Prostate gland (tissue), 2 donors: ENCODE measurements around the gene PLA2G4F. TPM values are rescaled to one million over a fixed set of nuclear protein-coding genes. Genes with fewer than 3 reads are reported as not detected.
A peak's percentile ranks its signal among the peaks of the same experiment; 100 is the strongest.

Experiments used
- DNase-seq: peaks from one replicate; pipeline ENCODE4 v3.0.0-alpha.2; 2019; ENCODE audit warnings: low spot score
- H3K27ac ChIP-seq, 2 donors: fragments of 200-600 bp; sonication (generic); 2 replicates each; pipeline ENCODE4 v1.5.1; 2017 to 2019
- H3K27me3 ChIP-seq: fragments of 200-600 bp; sonication (generic); replicated peaks from 2 replicates; pipeline ENCODE4 v1.5.1; 2019; ENCODE audit not compliant: insufficient read depth
- H3K36me3 ChIP-seq, 2 donors: fragments of 200-600 bp; sonication (generic); 1 replicate in 1 of 2; 2 replicates in 1 of 2; pipeline versions ENCODE4 v1.5.1 to v1.8.1; 2017 to 2019
- H3K4me1 ChIP-seq: fragments of 200-600 bp; sonication (generic); replicated peaks from 2 replicates; pipeline ENCODE4 v1.5.1; 2019
- H3K4me3 ChIP-seq, 2 donors: fragments of 200-600 bp; sonication (generic); 2 replicates each; pipeline ENCODE4 v1.5.1; 2017 to 2019
- H3K9me3 ChIP-seq: fragments of 200-600 bp; sonication (generic); 2 replicates; pipeline ENCODE4 v1.5.1; 2017
- CTCF ChIP-seq, 4 experiments: fragments of 200-600 bp in 2 of 4; fragments of 450-650 bp in 2 of 4; sonication (generic) in 2 of 4; IDR thresholded peaks; 1 replicate in 3 of 4; 2 replicates in 1 of 4; pipeline ENCODE4 v1.5.1; 2016 to 2019; ENCODE audit warnings: antibody characterized with exemption in 4 of 4, mild to moderate bottlenecking in 2 of 4, moderate library complexity in 2 of 4
- POLR2A ChIP-seq: fragments of 450-650 bp; IDR thresholded peaks from one replicate; pipeline ENCODE4 v1.6.1; 2016; ENCODE audit warnings: antibody characterized with exemption, mild to moderate bottlenecking
- POLR2AphosphoS5 ChIP-seq: sonication (generic); formaldehyde crosslinking; IDR thresholded peaks from one replicate; pipeline ENCODE4 v1.6.1; 2017; ENCODE audit warnings: antibody characterized with exemption
- WGBS: methylation state at CpG from one replicate; pipeline ENCODE4 v1.1.5; 2018; 5-methylcytosine and 5-hydroxymethylcytosine counted together
- intact Hi-C: fragments of 100-400 bp; cut with DNase I; formaldehyde crosslinking; loops from one replicate; pipeline ENCODE4 v1.14.2; 2022
- total RNA-seq, 2 donors: library from RNA; depleted of rRNA; stranded (reverse); fragments of >200 nt; gene quantifications; one replicate each; pipeline ENCODE4 v1.1.0, GENCODE V29; 2016

Gene PLA2G4F
- total RNA-seq, 2 donors from 2014 or later = 16.0 to 36.9 TPM

GRCh38 chr15:42120285-42120684, 36.2 kb downstream of the PLA2G4F start:
- Histone ChIP-seq H3K4me1 (no peaks in the 10 kb centered on the region), H3K4me3 (no peak overlapping the region), H3K27ac (no peak overlapping the region), H3K27me3 (no peaks in the 10 kb centered on the region), H3K36me3 (no peaks in the 10 kb centered on the region), H3K9me3 (no peaks in the 10 kb centered on the region)
- WGBS = 89% methylated on average over 1 of the region's 1 CpG
- intact Hi-C loops = no loop called here
- no peak for DNase-seq
- TF ChIP-seq POLR2A = no peak
- no peak for TF ChIP-seq POLR2AphosphoS5
- TF ChIP-seq CTCF (IDR thresholded peaks at IDR 0.05) = no peak

- intact Hi-C loops = no loop called here
- no peak for DNase-seq
- no peaks in the 10 kb centered on the region for H3K4me1 ChIP-seq
- peak overlapping the region; percentile 3 to 5 for H3K4me3 ChIP-seq
- H3K36me3 ChIP-seq = no peaks in the 10 kb centered on the region
- TF ChIP-seq POLR2A = no peak
- TF ChIP-seq CTCF (IDR thresholded peaks at IDR 0.05) = no peak
- TF ChIP-seq POLR2AphosphoS5 = no peak
- no peaks in the 10 kb centered on the region for H3K9me3 ChIP-seq
- WGBS = 60% methylated on average over 5 of the region's 5 CpGs
- peak overlapping the region in 1 of 2 donors; percentile 8 for H3K27ac ChIP-seq
- no peaks in the 10 kb centered on the region for H3K27me3 ChIP-seq
Measured at GRCh38 chr15:42119446-42119760, 37.0 kb downstream of the PLA2G4F start.

GRCh38 chr15:42118650-42119445, 37.6 kb downstream of the PLA2G4F start:
- Histone ChIP-seq H3K9me3 (no peaks in the 10 kb centered on the region), H3K4me3 (peak overlapping the region; percentile 3 to 5), H3K36me3 (no peaks in the 10 kb centered on the region), H3K27me3 (no peaks in the 10 kb centered on the region), H3K4me1 (no peaks in the 10 kb centered on the region), H3K27ac (peak overlapping the region in 1 of 2 donors; percentile 8)
- WGBS = 42% methylated on average over 10 of the region's 10 CpGs
- DNase-seq = no peak
- intact Hi-C loops = no loop called here
- TF ChIP-seq POLR2A = no peak
- peak in 1 of 4 experiments; percentile 2 for TF ChIP-seq CTCF (IDR thresholded peaks at IDR 0.05)
- TF ChIP-seq POLR2AphosphoS5 = peak; percentile 24

GRCh38 chr15:42111924-42112323, 44.5 kb downstream of the PLA2G4F start:
- no peak for DNase-seq
- intact Hi-C loops = no loop called here
- 73% methylated on average over 4 of the region's 4 CpGs for WGBS
- H3K36me3 ChIP-seq = no peaks in the 10 kb centered on the region
- H3K9me3 ChIP-seq = no peaks in the 10 kb centered on the region
- TF ChIP-seq CTCF (IDR thresholded peaks at IDR 0.05) (no peak), POLR2A (no peak), POLR2AphosphoS5 (no peak)
- no peak overlapping the region for H3K4me3 ChIP-seq
- H3K4me1 ChIP-seq = no peaks in the 10 kb centered on the region
- H3K27me3 ChIP-seq = no peaks in the 10 kb centered on the region
- no peak overlapping the region for H3K27ac ChIP-seq

GRCh38 chr15:42110367-42110766, 46.1 kb downstream of the PLA2G4F start:
- no peak for DNase-seq
- no peak overlapping the region for H3K27ac ChIP-seq
- intact Hi-C loops = no loop called here
- no peaks in the 10 kb centered on the region for H3K36me3 ChIP-seq
- H3K4me1 ChIP-seq = no peaks in the 10 kb centered on the region
- WGBS = 60% methylated on average over 3 of the region's 3 CpGs
- TF ChIP-seq CTCF (IDR thresholded peaks at IDR 0.05) (no peak), POLR2A (no peak), POLR2AphosphoS5 (no peak)
- H3K9me3 ChIP-seq = no peaks in the 10 kb centered on the region
- H3K27me3 ChIP-seq = no peaks in the 10 kb centered on the region
- H3K4me3 ChIP-seq = no peak overlapping the region
